Fibroblast of lung (primary cell): ENCODE data around the gene PRDM16.

Source experiments
- EZH2 ChIP-seq: IDR thresholded peaks from 2 replicates; pipeline ENCODE4 v1.5.1; 2012; ENCODE audit warnings: low read length, control low read depth, mild to moderate bottlenecking; ENCODE audit errors: missing control alignments
- TF ChIP-seq, protein P1 (sequence below), 2 donors: IDR thresholded peaks in 1 of 2; conservative IDR thresholded peaks in 1 of 2; 1 replicate in 1 of 2; 2 replicates in 1 of 2; pipeline ENCODE4 v1.5.1; 2011 to 2012; ENCODE audit warnings: low read length in 2 of 2, control low read depth in 1 of 2, inconsistent platforms in 1 of 2, low read depth in 1 of 2, mild to moderate bottlenecking in 1 of 2

DNA sequence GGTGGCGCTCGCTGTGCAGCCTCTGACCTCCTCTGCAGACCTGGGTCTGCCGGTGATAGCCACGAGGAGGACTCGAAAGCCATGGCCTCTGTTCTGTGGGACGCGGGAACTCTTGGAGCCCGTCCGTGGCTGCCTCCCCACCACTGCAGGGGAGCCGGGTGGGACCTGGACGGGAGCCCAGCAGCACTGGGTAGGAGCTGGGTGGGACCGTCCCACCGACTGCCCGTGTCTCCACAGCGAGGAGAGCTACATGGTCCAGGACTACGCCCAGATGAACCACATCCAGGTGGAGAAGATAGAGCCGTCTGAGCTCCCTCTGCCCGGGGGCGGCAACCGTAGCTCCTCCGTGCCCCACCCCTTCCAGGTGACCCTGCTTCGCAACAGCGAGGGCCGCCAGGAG, 409.2 kb downstream of the PRDM16 start:
- no peak for TF ChIP-seq EZH2
- TF ChIP-seq, protein P1, sequence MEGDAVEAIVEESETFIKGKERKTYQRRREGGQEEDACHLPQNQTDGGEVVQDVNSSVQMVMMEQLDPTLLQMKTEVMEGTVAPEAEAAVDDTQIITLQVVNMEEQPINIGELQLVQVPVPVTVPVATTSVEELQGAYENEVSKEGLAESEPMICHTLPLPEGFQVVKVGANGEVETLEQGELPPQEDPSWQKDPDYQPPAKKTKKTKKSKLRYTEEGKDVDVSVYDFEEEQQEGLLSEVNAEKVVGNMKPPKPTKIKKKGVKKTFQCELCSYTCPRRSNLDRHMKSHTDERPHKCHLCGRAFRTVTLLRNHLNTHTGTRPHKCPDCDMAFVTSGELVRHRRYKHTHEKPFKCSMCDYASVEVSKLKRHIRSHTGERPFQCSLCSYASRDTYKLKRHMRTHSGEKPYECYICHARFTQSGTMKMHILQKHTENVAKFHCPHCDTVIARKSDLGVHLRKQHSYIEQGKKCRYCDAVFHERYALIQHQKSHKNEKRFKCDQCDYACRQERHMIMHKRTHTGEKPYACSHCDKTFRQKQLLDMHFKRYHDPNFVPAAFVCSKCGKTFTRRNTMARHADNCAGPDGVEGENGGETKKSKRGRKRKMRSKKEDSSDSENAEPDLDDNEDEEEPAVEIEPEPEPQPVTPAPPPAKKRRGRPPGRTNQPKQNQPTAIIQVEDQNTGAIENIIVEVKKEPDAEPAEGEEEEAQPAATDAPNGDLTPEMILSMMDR (conservative IDR thresholded peaks at IDR 0.05 in 1 of 2, IDR thresholded peaks at IDR 0.05 in 1 of 2; ENCODE audit: low read depth in 1 of 2, low read length in 2 of 2) = no peak
